Neural cell (in vitro differentiated cells): ENCODE results near the gene CNTNAP2. TPM values are rescaled to one million over a fixed set of nuclear protein-coding genes. Genes with fewer than 3 reads are reported as not detected.

Source experiments
- H2AFZ ChIP-seq: fragments of 200-600, 300-800 bp; sonication (generic), shearing (Covaris generic); 2 replicates; pipeline ENCODE4 v1.6.0; 2014; ENCODE audit warnings: low read depth, mild to moderate bottlenecking, antibody characterized with exemption, low read length, moderate library complexity
- H3F3A ChIP-seq: fragments of 200-600 bp; shearing (Covaris generic); 2 replicates; pipeline ENCODE4 v1.6.1; 2016; ENCODE audit warnings: mild to moderate bottlenecking, moderate library complexity, mixed read lengths, antibody characterized with exemption, low read length; ENCODE audit not compliant: insufficient read depth, poor library complexity, severe bottlenecking
- H3K27ac ChIP-seq: fragments of 200-600, 300-800 bp; sonication (generic), shearing (Covaris generic); 2 replicates; pipeline ENCODE4 v1.5.1; 2014; ENCODE audit warnings: mild to moderate bottlenecking, low read length, moderate library complexity
- H3K27me3 ChIP-seq: fragments of 300-800, 200-600 bp; sonication (generic), shearing (Covaris generic); 2 replicates; pipeline ENCODE4 v1.6.0; 2014; ENCODE audit warnings: mild to moderate bottlenecking, low read depth, low read length, moderate library complexity; ENCODE audit not compliant: insufficient read depth
- H3K36me3 ChIP-seq: fragments of 300-800, 200-600 bp; sonication (generic), shearing (Covaris generic); 2 replicates; pipeline ENCODE4 v1.5.1; 2014; ENCODE audit warnings: mild to moderate bottlenecking, antibody characterized with exemption, low read length, moderate library complexity; ENCODE audit not compliant: insufficient read depth
- H3K4me2 ChIP-seq: fragments of 300-800, 200-600 bp; sonication (generic), shearing (Covaris generic); 2 replicates; pipeline ENCODE4 v1.6.0; 2014; ENCODE audit warnings: mild to moderate bottlenecking, low read length
- H3K4me3 ChIP-seq: fragments of 300-800, 200-600 bp; sonication (generic), shearing (Covaris generic); 2 replicates; pipeline ENCODE4 v1.5.1; 2014; ENCODE audit warnings: mild to moderate bottlenecking, low read length, moderate library complexity
- H3K79me2 ChIP-seq: fragments of 200-600 bp; shearing (Covaris generic); replicated peaks from 2 replicates; pipeline ENCODE4 v1.6.0; 2014; ENCODE audit warnings: mild to moderate bottlenecking, low read length, moderate library complexity; ENCODE audit not compliant: insufficient read depth
- H3K9ac ChIP-seq: fragments of 300-800, 200-600 bp; sonication (generic), shearing (Covaris generic); 2 replicates; pipeline ENCODE4 v1.6.1; 2016; ENCODE audit warnings: mild to moderate bottlenecking, low read length, mixed read lengths
- H3K9me2 ChIP-seq: fragments of 200-600 bp; shearing (Covaris generic); 2 replicates; pipeline ENCODE4 v1.6.1; 2016; ENCODE audit warnings: mild to moderate bottlenecking, low read length, mixed read lengths; ENCODE audit not compliant: insufficient read depth
- H3K9me3 ChIP-seq: fragments of 200-600, 300-800 bp; sonication (generic), shearing (Covaris generic); 2 replicates; pipeline ENCODE4 v1.6.1; 2016; ENCODE audit warnings: mild to moderate bottlenecking, mixed run types, low read length, moderate library complexity, mixed read lengths
- H4K20me1 ChIP-seq: fragments of 200-600 bp; shearing (Covaris generic); 2 replicates; pipeline ENCODE4 v1.6.1; 2016; ENCODE audit warnings: mild to moderate bottlenecking, mixed run types; ENCODE audit not compliant: insufficient read depth
- CTCF ChIP-seq: fragments of 450-650 bp; IDR thresholded peaks from 2 replicates; pipeline ENCODE4 v1.5.1; 2014; ENCODE audit warnings: antibody characterized with exemption, mild to moderate bottlenecking, moderate library complexity; ENCODE audit not compliant: poor library complexity, severe bottlenecking
- EP300 ChIP-seq: fragments of 450-650 bp; conservative IDR thresholded peaks from 2 replicates; pipeline ENCODE4 v1.6.1; 2014; ENCODE audit warnings: antibody characterized with exemption, mild to moderate bottlenecking, moderate library complexity; ENCODE audit not compliant: poor library complexity, severe bottlenecking
- EZH2 ChIP-seq: fragments of 200-600, 300-800 bp; shearing (Covaris generic), sonication (generic); IDR thresholded peaks from 2 replicates; pipeline ENCODE4 v1.6.1; 2014; ENCODE audit warnings: antibody characterized with exemption, low read length, borderline replicate concordance, mild to moderate bottlenecking; ENCODE audit not compliant: insufficient read depth, poor library complexity, severe bottlenecking
- MXI1 ChIP-seq: fragments of 450-650 bp; conservative IDR thresholded peaks from 2 replicates; pipeline ENCODE4 v1.6.1; 2014; ENCODE audit warnings: antibody characterized with exemption, mild to moderate bottlenecking; ENCODE audit not compliant: poor library complexity, severe bottlenecking
- POLR2AphosphoS5 ChIP-seq: IDR thresholded peaks from 2 replicates; pipeline ENCODE4 v1.6.1; 2012
- RAD21 ChIP-seq: fragments of 450-650 bp; conservative IDR thresholded peaks from 2 replicates; pipeline ENCODE4 v1.6.1; 2014; ENCODE audit warnings: antibody characterized with exemption, mild to moderate bottlenecking, moderate library complexity
- REST ChIP-seq: IDR thresholded peaks from 2 replicates; pipeline ENCODE4 v1.6.1; 2012; ENCODE audit warnings: borderline replicate concordance
- SMC3 ChIP-seq: fragments of 450-650 bp; conservative IDR thresholded peaks from 2 replicates; pipeline ENCODE4 v1.6.1; 2014; ENCODE audit warnings: antibody characterized with exemption, mild to moderate bottlenecking, moderate library complexity; ENCODE audit not compliant: poor library complexity
- TAF1 ChIP-seq: IDR thresholded peaks from 2 replicates; pipeline ENCODE4 v1.6.1; 2012; ENCODE audit warnings: low read depth
- polyA plus RNA-seq: library from polyadenylated mRNA; depleted of rRNA; stranded (reverse); fragments of >200 nt; gene quantifications from 2 replicates; pipeline ENCODE4 v1.2.3, GENCODE V29; 2014

The CNTNAP2 gene
- polyA plus RNA-seq, 1 donor from 2014 or later, result 276 TPM

GRCh38 chr7:147636553-147636952 lies 1520.0 kb downstream of the CNTNAP2 start:
- Histone ChIP-seq H3F3A (no peaks in the 10 kb centered on the region), H3K9me3 (no peaks in the 10 kb centered on the region), H3K36me3 (no peaks in the 10 kb centered on the region), H3K4me2 (no peak overlapping the region), H2AFZ (no peak overlapping the region), H3K79me2 (no peaks in the 10 kb centered on the region), H3K4me3 (no peak overlapping the region), H3K9ac (no peak overlapping the region), H3K27ac (no peak overlapping the region), H4K20me1 (no peaks in the 10 kb centered on the region), H3K9me2 (no peaks in the 10 kb centered on the region), H3K27me3 (no peaks in the 10 kb centered on the region)
- TF ChIP-seq POLR2AphosphoS5 (no peak), CTCF (no peak), MXI1 (no peak), SMC3 (no peak), EZH2 (no peak), TAF1 (no peak), EP300 (no peak), REST (no peak)

GRCh38 chr7:147638566-147638965 lies 1522.0 kb downstream of the CNTNAP2 start:
- Histone ChIP-seq H3K4me2 (no peak overlapping the region), H3K9me2 (no peaks in the 10 kb centered on the region), H2AFZ (no peak overlapping the region), H3K9me3 (no peaks in the 10 kb centered on the region), H4K20me1 (no peaks in the 10 kb centered on the region), H3K9ac (no peak overlapping the region), H3K79me2 (no peaks in the 10 kb centered on the region), H3K36me3 (no peaks in the 10 kb centered on the region), H3K27ac (no peak overlapping the region), H3K4me3 (no peak overlapping the region), H3F3A (no peaks in the 10 kb centered on the region), H3K27me3 (no peaks in the 10 kb centered on the region)
- TF ChIP-seq CTCF (no peak), EZH2 (no peak), MXI1 (no peak), REST (no peak), POLR2AphosphoS5 (no peak), SMC3 (no peak), TAF1 (no peak), RAD21 (no peak), EP300 (no peak)
